ENCODE results near the gene LOC128125822.
"Not testable (repeated sequence)": the region's sequence is repeated elsewhere in the genome, so short reads cannot be mapped to it uniquely, and the experiment has no call there.

Gene LOC128125822

DNA sequence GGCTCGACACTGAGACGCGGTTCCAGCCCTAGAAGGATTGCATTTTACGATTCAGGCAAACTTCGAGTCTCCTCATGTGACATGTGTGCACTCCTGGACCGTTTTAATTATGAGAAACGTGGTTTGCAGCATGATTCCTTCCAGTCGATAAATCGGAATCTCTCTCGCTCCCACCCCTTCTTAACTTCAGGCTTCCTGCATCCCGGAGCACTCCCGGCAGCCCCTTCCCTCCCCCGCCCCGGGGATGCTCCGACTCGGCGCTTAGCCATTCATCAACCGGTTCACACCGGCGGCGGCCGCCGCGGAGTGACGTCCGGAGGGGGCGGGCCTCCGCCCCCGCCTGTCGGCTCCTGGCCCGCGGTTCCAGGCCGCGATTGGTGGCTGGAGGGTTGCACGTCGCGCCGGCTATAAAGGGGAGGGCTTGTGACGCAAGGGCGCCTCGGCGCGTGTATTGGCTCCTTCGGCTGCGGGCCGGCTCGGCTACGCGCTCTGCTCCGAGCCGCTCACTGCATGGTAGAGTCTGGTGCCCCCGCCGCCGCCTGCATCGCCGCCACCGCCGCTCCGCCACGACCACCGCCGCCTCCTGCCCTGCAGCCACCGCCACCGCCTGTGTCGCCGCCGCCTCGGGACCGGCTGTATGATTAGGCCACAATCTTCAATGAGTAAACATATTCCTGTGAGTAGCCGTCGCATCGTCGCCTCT, at the start of gene LOC128125822, which contains the start of gene PTP4A1:
Gene LOC128125822 (plus strand): TSS at position 437 of the 703 bp plus-strand sequence.
Gene PTP4A1 (plus strand): TSS at position 437 of the 703 bp plus-strand sequence. CDS start 4,401 bp downstream, outside the sequence.
- WGBS, 2 donors: 0 to 1% methylated on average over 64 to 69 of the region's 73 CpGs
- Histone ChIP-seq H3K27me3 (no peaks in the 10 kb centered on the region), H3K4me3 (peak within 1 kb of the TSS; percentile 77 to 97 (median 94)), H3K27ac (peak within 1 kb of the TSS; percentile 95 to 100 (median 99)), H3K36me3 (peaks cover 0 to 11% (median 4%) of the 10 kb centered on the region in 9 donors), H3K4me1 (peaks cover 0 to 39% (median 24%) of the 10 kb centered on the region in 9 donors), H3K9me3 (peaks cover 0 to 8% (median 0%) of the 10 kb centered on the region in 11 donors)
- TF ChIP-seq, protein P1, sequence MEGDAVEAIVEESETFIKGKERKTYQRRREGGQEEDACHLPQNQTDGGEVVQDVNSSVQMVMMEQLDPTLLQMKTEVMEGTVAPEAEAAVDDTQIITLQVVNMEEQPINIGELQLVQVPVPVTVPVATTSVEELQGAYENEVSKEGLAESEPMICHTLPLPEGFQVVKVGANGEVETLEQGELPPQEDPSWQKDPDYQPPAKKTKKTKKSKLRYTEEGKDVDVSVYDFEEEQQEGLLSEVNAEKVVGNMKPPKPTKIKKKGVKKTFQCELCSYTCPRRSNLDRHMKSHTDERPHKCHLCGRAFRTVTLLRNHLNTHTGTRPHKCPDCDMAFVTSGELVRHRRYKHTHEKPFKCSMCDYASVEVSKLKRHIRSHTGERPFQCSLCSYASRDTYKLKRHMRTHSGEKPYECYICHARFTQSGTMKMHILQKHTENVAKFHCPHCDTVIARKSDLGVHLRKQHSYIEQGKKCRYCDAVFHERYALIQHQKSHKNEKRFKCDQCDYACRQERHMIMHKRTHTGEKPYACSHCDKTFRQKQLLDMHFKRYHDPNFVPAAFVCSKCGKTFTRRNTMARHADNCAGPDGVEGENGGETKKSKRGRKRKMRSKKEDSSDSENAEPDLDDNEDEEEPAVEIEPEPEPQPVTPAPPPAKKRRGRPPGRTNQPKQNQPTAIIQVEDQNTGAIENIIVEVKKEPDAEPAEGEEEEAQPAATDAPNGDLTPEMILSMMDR (IDR thresholded peaks at IDR 0.05): no peak
- intact Hi-C loops (cut with DNase I): loop anchor here in 7 of 10 donors (1.0 to 10.0 kb wide), 8 partner anchors 63 to 220 kb away; partner anchors contain the start of gene PHF3 (in 4 of the 7)
- ATAC-seq (peak; percentile 97 to 100 (median 98)), DNase-seq (peak; percentile 96 to 98)

DNA sequence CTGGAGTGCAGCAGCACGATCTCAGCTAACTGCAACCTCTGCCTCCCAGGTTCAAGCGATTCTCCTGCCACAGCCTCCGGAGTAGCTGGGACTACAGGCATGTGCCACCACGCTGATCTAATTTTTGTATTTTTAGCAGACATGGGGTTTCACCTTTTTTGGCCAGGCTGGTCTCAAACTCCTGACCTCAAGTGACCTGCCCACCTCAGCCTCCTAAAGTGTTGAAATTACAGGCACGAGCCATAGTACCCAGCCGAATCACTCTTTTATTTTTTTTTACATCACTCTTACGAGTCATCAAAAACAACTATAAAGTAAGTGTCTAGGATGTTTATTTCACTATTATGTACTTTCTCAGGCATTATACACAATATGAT, 49.4 kb upstream of the LOC128125822 start:
- H3K9me3 ChIP-seq; ATAC-seq; H3K27me3 ChIP-seq; H3K4me3 ChIP-seq; H3K27ac ChIP-seq; DNase-seq; H3K36me3 ChIP-seq; H3K4me1 ChIP-seq; intact Hi-C loops (cut with DNase I): not testable (repeated sequence)
- 88 to 89% methylated on average over 7 of the region's 7 CpGs for WGBS, 2 donors

DNA sequence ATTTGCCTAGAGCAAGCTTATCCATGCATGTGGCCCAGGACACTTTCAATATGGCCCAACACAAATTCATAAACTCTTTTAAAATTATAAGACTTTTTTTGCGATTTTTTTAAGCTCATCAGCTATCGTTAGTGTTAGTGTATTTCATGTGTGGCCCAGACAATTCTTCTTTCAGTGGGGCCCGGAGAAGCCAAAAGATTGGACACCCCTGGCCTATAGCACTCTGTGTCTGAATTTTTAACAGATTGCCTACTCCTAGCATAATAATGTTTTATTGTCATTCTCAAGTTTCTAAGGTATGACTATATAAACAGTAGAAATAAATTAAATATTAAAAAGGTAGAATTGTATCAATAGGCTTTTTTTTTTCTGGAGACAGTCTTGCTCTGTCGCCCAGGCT, 48.6 kb upstream of the LOC128125822 start:
- Histone ChIP-seq H3K9me3 (no peaks in the 10 kb centered on the region), H3K4me1 (peaks cover 0 to 4% (median 0%) of the 10 kb centered on the region in 9 donors), H3K27me3 (no peaks in the 10 kb centered on the region), H3K36me3 (no peaks in the 10 kb centered on the region), H3K27ac (no peak overlapping the region), H3K4me3 (no peak overlapping the region)
- intact Hi-C loops (cut with DNase I): no loop called here
- ATAC-seq (no peak), DNase-seq (no peak)
- TF ChIP-seq, protein P1 (IDR thresholded peaks at IDR 0.05): no peak
- 93 to 95% methylated on average over 4 of the region's 4 CpGs for WGBS, 2 donors

DNA sequence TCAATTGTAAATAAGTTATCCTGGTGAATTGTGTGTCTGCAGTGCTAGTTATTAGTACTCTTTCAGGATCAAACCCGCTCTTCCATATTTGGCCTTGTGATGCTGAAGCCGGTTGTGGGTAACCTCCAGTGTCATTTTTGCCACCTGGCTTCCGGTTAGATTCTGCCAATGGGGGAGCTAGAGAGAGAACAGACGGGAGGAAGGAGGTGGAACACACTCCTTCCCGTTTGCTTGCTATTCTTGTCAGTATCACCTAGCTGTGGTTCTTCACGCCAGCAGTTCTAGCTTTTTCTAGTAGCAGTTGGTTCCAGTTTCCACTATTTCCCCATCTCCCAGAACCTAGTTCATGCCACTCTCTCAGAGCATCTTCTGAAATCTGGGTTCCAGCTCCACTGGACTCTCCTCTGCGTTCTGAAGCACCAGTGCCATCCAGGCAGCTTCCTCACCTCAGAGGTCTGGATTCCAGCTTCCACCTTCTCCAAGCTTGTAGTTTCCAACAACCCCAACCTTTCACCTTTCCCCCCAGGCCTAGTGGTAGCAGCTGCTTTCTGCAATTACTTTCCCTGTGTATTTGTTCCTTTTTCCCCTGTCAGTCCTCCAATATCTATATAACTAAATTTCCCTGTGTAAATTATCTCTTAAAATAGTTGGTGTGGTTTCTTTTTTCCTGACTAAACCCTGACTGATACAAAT, 46.9 kb upstream of the LOC128125822 start:
- Histone ChIP-seq H3K27ac (no peak overlapping the region), H3K9me3 (no peaks in the 10 kb centered on the region), H3K4me1 (peaks cover 0 to 4% (median 0%) of the 10 kb centered on the region in 9 donors), H3K27me3 (no peaks in the 10 kb centered on the region), H3K36me3 (no peaks in the 10 kb centered on the region), H3K4me3 (no peak overlapping the region)
- ATAC-seq (no peak), DNase-seq (no peak)
- WGBS, 2 donors: 65 to 67% methylated on average over 7 of the region's 7 CpGs
- TF ChIP-seq, protein P1 (IDR thresholded peaks at IDR 0.05): no peak
- intact Hi-C loops (cut with DNase I): no loop called here

All from heart right ventricle (tissue), 16 donors.